ENCODE measurements around the gene EMP1.
"Not testable (repeated sequence)": the region's sequence is repeated elsewhere in the genome, so short reads cannot be mapped to it uniquely, and the experiment has no call there.

EMP1 gene

DNA sequence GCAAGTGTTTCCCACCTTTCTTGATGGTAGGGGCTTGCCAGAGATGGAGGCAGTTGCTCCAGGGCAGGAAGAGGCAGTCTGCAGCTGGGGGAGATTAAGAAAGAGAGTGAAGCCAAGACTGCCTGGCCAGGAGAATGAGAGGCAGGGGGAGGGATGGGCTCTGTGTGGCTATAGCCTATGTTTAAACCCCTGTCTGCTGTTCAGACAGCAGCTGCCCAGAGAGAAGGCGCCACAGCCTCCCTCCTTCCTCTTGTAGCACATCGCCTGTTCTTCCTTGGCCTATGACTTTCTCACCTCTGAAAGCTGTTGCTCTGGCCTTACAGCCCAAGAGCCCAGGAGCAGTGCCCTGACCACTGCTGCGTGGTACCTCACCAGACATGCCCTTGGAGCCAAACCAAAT is 61.7 kb downstream of the EMP1 start:
- DNase-seq (ENCODE audit: low read depth), result no peak

DNA sequence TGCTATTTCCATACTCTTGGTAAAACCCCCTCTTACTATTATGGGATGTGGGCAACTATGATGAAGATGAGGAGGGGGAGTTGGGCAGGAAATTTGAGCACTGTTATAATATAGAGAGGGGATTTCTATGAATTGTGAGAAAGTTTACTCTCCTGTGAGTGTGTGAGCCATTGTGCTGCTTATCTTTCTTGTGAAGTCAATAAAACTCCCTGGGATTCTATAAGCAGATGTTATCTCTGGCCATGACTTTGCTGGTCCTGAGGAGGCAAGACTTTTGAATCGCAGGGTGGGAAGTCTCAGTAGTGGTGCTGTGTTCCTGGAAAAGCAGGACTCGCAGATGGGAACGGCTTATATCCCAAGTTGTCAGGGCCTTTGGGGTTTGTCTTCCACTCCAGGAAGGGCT is 62.2 kb downstream of the EMP1 start:
- no peak for DNase-seq (ENCODE audit: low read depth)

DNA sequence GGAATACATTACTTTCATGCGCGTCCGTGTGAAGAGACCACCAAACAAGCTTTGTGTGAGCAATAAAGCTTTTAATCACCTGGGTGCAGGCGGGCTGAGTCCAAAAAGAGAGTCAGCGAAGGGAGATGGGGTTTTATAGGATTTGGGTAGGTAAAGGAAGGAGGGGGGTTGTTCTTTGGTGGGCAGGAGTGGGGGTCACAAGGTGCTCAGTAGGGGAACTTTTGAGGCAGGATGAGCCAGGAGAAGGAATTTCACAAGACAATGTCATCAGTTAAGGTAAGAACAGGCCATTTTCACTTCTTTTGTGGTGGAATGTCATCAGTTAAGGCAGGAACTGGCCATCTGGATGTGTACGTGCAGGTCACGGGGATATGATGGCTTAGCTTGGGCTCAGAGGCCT is 63.1 kb downstream of the EMP1 start:
- not testable (repeated sequence) for DNase-seq (ENCODE audit: low read depth)

DNA sequence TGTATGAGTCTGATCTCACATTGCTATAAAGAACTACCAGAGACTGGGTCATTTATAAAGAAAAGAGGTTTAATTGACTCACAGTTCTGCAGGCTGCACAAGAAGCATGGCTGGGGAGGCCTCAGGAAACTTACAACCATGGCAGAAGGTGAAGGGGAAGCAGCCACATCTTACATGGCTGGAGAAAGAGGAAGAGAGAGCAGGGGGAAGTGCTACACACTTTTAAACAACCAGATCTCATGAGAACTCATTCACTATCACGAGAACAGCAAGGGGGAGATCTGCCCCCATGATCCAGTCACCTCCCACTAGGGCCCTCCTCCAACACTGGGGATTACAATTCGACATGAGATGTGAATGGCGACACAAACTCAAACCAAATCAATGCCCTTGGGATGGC is 71.3 kb downstream of the EMP1 start:
- DNase-seq (ENCODE audit: low read depth), result not testable (repeated sequence)

DNA sequence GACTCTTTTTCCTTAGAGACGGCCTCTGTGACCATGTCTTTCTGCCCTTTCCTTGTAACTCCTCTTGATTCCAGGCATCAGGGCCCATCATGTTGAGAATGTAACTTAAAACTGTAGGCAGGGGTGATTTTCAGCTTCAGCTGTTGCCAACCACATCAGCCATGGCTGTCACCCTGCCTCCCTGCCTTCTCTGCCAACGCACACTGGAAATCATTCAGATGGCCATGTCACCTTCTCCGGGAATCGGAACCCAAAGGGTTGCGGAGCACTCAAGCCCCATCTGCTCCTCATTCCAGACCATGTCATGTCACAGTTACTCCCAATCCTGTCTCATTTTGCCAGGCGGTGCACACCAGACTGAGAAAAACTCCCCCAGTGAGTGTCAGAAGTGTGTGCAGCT is 72.1 kb downstream of the EMP1 start:
- DNase-seq (ENCODE audit: low read depth), result no peak
